K562 (cell line): ENCODE measurements around the gene OR2AT4. TPM values are rescaled to one million over a fixed set of nuclear protein-coding genes. Genes with fewer than 3 reads are reported as not detected.

Experiments used
- ATAC-seq: fragments of 200-7000 bp; cut with Tn5 transposase; 3 replicates; pipeline ENCODE4 v1.9.1; 2020; ENCODE audit warnings: moderate library complexity
- BruUV-seq: library from RNA; stranded (reverse); fragments of 400-500 nt; replicated peaks from 2 replicates; lab custom pipeline; 2021; lab: Mats Ljungman, UMichigan
- CTCF ChIA-PET: fragments of 300-600 bp; formaldehyde crosslinking; extraction: SDS; loops from one replicate; lab custom pipeline; 2021; ENCODE audit warnings: low intra/inter-chr PET ratio; lab: Yijun Ruan, JAX
- POLR2A ChIA-PET: fragments of 300-600, 350-650 bp; sonication (Branson Sonifier 250); formaldehyde crosslinking; extraction: SDS; loops from one replicate; lab custom pipeline; 2021; ENCODE audit warnings: antibody characterized with exemption, inconsistent platforms; lab: Yijun Ruan, JAX
- DNase-seq, 4 experiments: peaks; one replicate each; pipeline versions ENCODE4 v3.0.0 to v3.0.0-alpha.2; 2011 to 2018; ENCODE audit warnings: low spot score in 3 of 4, mixed read lengths in 3 of 4; ENCODE audit errors: extremely low read depth in 1 of 4
- FAIRE-seq: peaks from 2 replicates; lab custom pipeline; 2011; peaks lifted over from hg19 to GRCh38; lab: Jason Lieb, UNC
- H2AFZ ChIP-seq: 2 replicates; pipeline ENCODE4 v1.6.0; 2011; ENCODE audit warnings: low read depth, low read length, control low read depth, inconsistent platforms
- H3K27ac ChIP-seq: fragments of 200-600 bp; 3 replicates; pipeline ENCODE4 v1.8.0; 2011; ENCODE audit warnings: low read depth, mild to moderate bottlenecking, control low read depth, inconsistent platforms, low read length, moderate library complexity, mixed read lengths; ENCODE audit errors: extremely low read depth
- H3K27me3 ChIP-seq, 2 experiments: fragments of 300-600 bp in 1 of 2; 2 replicates in 1 of 2; 3 replicates in 1 of 2; pipeline versions ENCODE4 v1.6.0 to v1.8.0; 2011; ENCODE audit warnings: inconsistent platforms in 2 of 2, low read length in 2 of 2, mild to moderate bottlenecking in 1 of 2, mixed read lengths in 1 of 2, moderate library complexity in 1 of 2; ENCODE audit not compliant: control insufficient read depth in 2 of 2, insufficient read depth in 2 of 2
- H3K36me3 ChIP-seq: fragments of 300-600 bp; 3 replicates; pipeline ENCODE4 v1.8.0; 2011; ENCODE audit warnings: mild to moderate bottlenecking, low read length, inconsistent platforms; ENCODE audit not compliant: control insufficient read depth, insufficient read depth
- H3K4me1 ChIP-seq, 2 experiments: fragments of 200-600 bp in 1 of 2; replicated peaks in 1 of 2; 2 replicates in 1 of 2; 3 replicates in 1 of 2; pipeline versions ENCODE4 v1.5.1 to v1.8.0; 2011; ENCODE audit warnings: inconsistent platforms in 2 of 2, low read length in 2 of 2, mild to moderate bottlenecking in 1 of 2, mixed read lengths in 1 of 2, moderate library complexity in 1 of 2; ENCODE audit not compliant: control insufficient read depth in 2 of 2, insufficient read depth in 2 of 2
- H3K4me2 ChIP-seq: 2 replicates; pipeline ENCODE4 v1.6.1; 2011; ENCODE audit warnings: low read length, control low read depth, inconsistent platforms, mixed read lengths; ENCODE audit not compliant: insufficient read depth
- H3K4me3 ChIP-seq: fragments of 200-600 bp; sonication (generic), shearing (Covaris generic); 2 replicates; pipeline ENCODE4 v1.5.1; 2016; ENCODE audit warnings: control low read depth, inconsistent platforms
- H3K79me2 ChIP-seq: fragments of 200-600 bp; 3 replicates; pipeline ENCODE4 v1.8.0; 2011; ENCODE audit warnings: low read length, inconsistent platforms; ENCODE audit not compliant: control insufficient read depth, insufficient read depth
- H3K9ac ChIP-seq, 2 experiments: 2 replicates each; pipeline versions ENCODE4 v1.6.0 to v1.6.1; 2011; ENCODE audit warnings: low read depth in 2 of 2, low read length in 2 of 2, control low read depth in 1 of 2, inconsistent platforms in 1 of 2, mild to moderate bottlenecking in 1 of 2, mixed read lengths in 1 of 2; ENCODE audit not compliant: insufficient read depth in 1 of 2
- H3K9me1 ChIP-seq: one replicate; pipeline ENCODE4 v1.6.0; 2011; ENCODE audit warnings: inconsistent platforms, mild to moderate bottlenecking, low read length, moderate library complexity; ENCODE audit not compliant: control insufficient read depth, insufficient read depth
- H3K9me3 ChIP-seq: replicated peaks from 2 replicates; pipeline ENCODE4 v1.5.1; 2011; ENCODE audit warnings: low read depth, low read length, inconsistent platforms; ENCODE audit not compliant: control insufficient read depth, insufficient read depth
- H4K20me1 ChIP-seq: replicated peaks from 2 replicates; pipeline ENCODE4 v1.6.1; 2011; ENCODE audit warnings: low read length, inconsistent platforms, mixed read lengths; ENCODE audit not compliant: control insufficient read depth, insufficient read depth
- CEBPG ChIP-seq, 3 experiments: fragments of 200-800 bp in 1 of 3; sonication (Bioruptor generic) in 1 of 3; sonication (generic) in 1 of 3; formaldehyde crosslinking in 1 of 3; IDR thresholded peaks in 2 of 3; conservative IDR thresholded peaks in 1 of 3; 2 replicates each; pipeline versions ENCODE4 v1.6.1 to v1.8.0; 2016 to 2022; ENCODE audit warnings: missing compliant biosample characterization in 2 of 3, missing genetic modification characterization in 2 of 3, mild to moderate bottlenecking in 1 of 3, missing genetic modification reagents in 1 of 3
- E2F8 ChIP-seq: fragments of 450-650 bp; IDR thresholded peaks from 2 replicates; pipeline ENCODE4 v1.7.1; 2018; ENCODE audit warnings: mild to moderate bottlenecking, low read depth; ENCODE audit not compliant: partially characterized antibody
- FOXK1 ChIP-seq: sonication (generic); formaldehyde crosslinking; IDR thresholded peaks from 2 replicates; pipeline ENCODE4 v1.8.0; 2022; ENCODE audit warnings: missing genetic modification reagents, mild to moderate bottlenecking, borderline replicate concordance
- NR0B1 ChIP-seq: fragments of 450-650 bp; IDR thresholded peaks from one replicate; pipeline ENCODE4 v1.6.1; 2018; ENCODE audit warnings: mild to moderate bottlenecking, moderate library complexity; ENCODE audit not compliant: partially characterized antibody
- PHF21A ChIP-seq: fragments of 450-650 bp; IDR thresholded peaks from 2 replicates; pipeline ENCODE4 v1.6.1; 2017; ENCODE audit warnings: low read depth, borderline replicate concordance
- RUNX1 ChIP-seq: sonication (generic); IDR thresholded peaks from 2 replicates; pipeline ENCODE4 v1.6.1; 2016; ENCODE audit warnings: antibody characterized with exemption, low read depth
- SFPQ ChIP-seq: fragments of 200-400 bp; formaldehyde crosslinking; IDR thresholded peaks from 2 replicates; pipeline ENCODE4 v1.6.1; 2017; ENCODE audit warnings: mild to moderate bottlenecking, low read depth, low read length, moderate library complexity
- UBTF ChIP-seq, 2 experiments: IDR thresholded peaks; 2 replicates each; pipeline ENCODE4 v1.6.1; 2012; ENCODE audit warnings: improper control_type of control experiment in 2 of 2, low read depth in 2 of 2, low read length in 2 of 2, borderline replicate concordance in 1 of 2
- ZBTB1 ChIP-seq: sonication (generic); formaldehyde crosslinking; IDR thresholded peaks from 2 replicates; pipeline ENCODE4 v1.8.1; 2023; ENCODE audit warnings: missing genetic modification reagents, low read depth, mild to moderate bottlenecking, borderline replicate concordance
- ZC3H8 ChIP-seq: fragments of 450-650 bp; IDR thresholded peaks from 2 replicates; pipeline ENCODE4 v1.6.1; 2017
- ZSCAN32 ChIP-seq: fragments of 450-650 bp; formaldehyde crosslinking; IDR thresholded peaks from 2 replicates; pipeline ENCODE4 v1.4.0; 2020; ENCODE audit warnings: mild to moderate bottlenecking, moderate library complexity
- WGBS: fragments of 100-300 bp; shearing (Covaris generic); methylation state at CpG from one replicate; pipeline ENCODE4 v1.1.6; 2016; ENCODE audit warnings: low coverage, mixed read lengths; ENCODE audit not compliant: insufficient coverage; ENCODE audit errors: missing lambda C conversion rate; 5-methylcytosine and 5-hydroxymethylcytosine counted together
- in situ Hi-C: fragments of 300-500 bp; cut with MboI; formaldehyde crosslinking; loops from 4 replicates; pipeline ENCODE4 v1.15.0; 2018; ENCODE audit warnings: inconsistent platforms, mixed read lengths
- intact Hi-C: fragments of 100-400 bp; cut with micrococcal nuclease; formaldehyde crosslinking; loops from 2 replicates; pipeline ENCODE4 v1.14.2; 2022
- polyA plus RNA-seq, 8 experiments: library from polyadenylated mRNA; depleted of rRNA in 4 of 8; stranded (reverse) in 5 of 8; unstranded in 3 of 8; fragments of >200 nt; fragmentation: Nextera tagmentation in 2 of 8; fragmentation: Illumina TruSeq in 1 of 8; extraction: Ambion mirVana in 2 of 8; extraction: Trizol in 1 of 8; gene quantifications; 2 replicates each; pipeline versions ENCODE4 v1.2.1 to v1.2.3, GENCODE V29; 2011 to 2014; ENCODE audit warnings: inconsistent platforms in 1 of 8, missing spikeins in 1 of 8
- total RNA-seq, 7 experiments: library from RNA; depleted of rRNA in 6 of 7; stranded (reverse); fragments of >200 nt in 6 of 7; fragmentation: Illumina TruSeq in 2 of 7; extraction: Trizol in 2 of 7; gene quantifications; 2 replicates each; pipeline versions ENCODE4 v1.2.1 to v1.2.3, GENCODE V29; 2011 to 2021; ENCODE audit warnings: low replicate concordance in 1 of 7

The OR2AT4 gene
- total and polyA plus RNA-seq, 9 of the 15 experiments (the other 6 are each of a cell fraction or from before 2014, with no cell fraction given): 0.86 to 3.1 (median 2.0) TPM

GRCh38 chr11:75069473-75069872 is 27.2 kb downstream of the OR2AT4 start:
- CTCF ChIA-PET: no interaction called here
- no peaks in the 10 kb centered on the region for H4K20me1 ChIP-seq

More at GRCh38 chr11:75069473-75069872, 27.2 kb downstream of the OR2AT4 start:
- FAIRE-seq: no peak
- H3K4me3 ChIP-seq: no peak overlapping the region
- TF ChIP-seq RUNX1 (no peak), CEBPG (CRISPR knock-in tag; IDR thresholded peaks at IDR 0.05) (no peak), CEBPG (tag; conservative IDR thresholded peaks at IDR 0.05 in 1 of 2, IDR thresholded peaks at IDR 0.05 in 1 of 2) (no peak), ZBTB1 (CRISPR knock-in tag) (no peak), E2F8 (no peak), PHF21A (no peak), NR0B1 (no peak), UBTF (IDR thresholded peaks at IDR 0.05; ENCODE audit: borderline replicate concordance in 1 of 2, low read depth in 2 of 2, low read length in 2 of 2) (no peak), ZSCAN32 (no peak), FOXK1 (no peak), SFPQ (no peak), ZC3H8 (no peak)
- no peak for ATAC-seq
- POLR2A ChIA-PET: interaction anchor here (0.8 kb wide), 1 partner anchor 34 kb away, joined by 4 read pairs; no protein-coding TSS in a partner anchor
- no peak overlapping the region for H3K9ac ChIP-seq
- H3K27ac ChIP-seq: no peak overlapping the region
- no peak overlapping the region; the same call in 1 of the 2 replicates for H3K4me2 ChIP-seq
- H3K9me3 ChIP-seq: no peaks in the 10 kb centered on the region
- H3K9me1 ChIP-seq: no peaks in the 10 kb centered on the region
- no peaks in the 10 kb centered on the region for H3K27me3 ChIP-seq
- no peak for DNase-seq
- H3K4me1 ChIP-seq: peaks cover 0 to 20% of the 10 kb centered on the region in 2 experiments; a peak in 3 of 5 replicates
- no TSS peak for BruUV-seq
- no peaks in the 10 kb centered on the region; the same call in 2 of the 3 replicates for H3K36me3 ChIP-seq
- WGBS: 44% methylated on average over 4 of the region's 4 CpGs
- H2AFZ ChIP-seq: peak overlapping the region; percentile 71
- in situ Hi-C loops: no loop called here
- intact Hi-C loops: no loop called here
- H3K79me2 ChIP-seq: no peaks in the 10 kb centered on the region
